ENCODE results near the gene ZNF628. TPM values are rescaled to one million over a fixed set of nuclear protein-coding genes. Genes with fewer than 3 reads are reported as not detected.

Gene ZNF628
- total and polyA plus RNA-seq, 2 of the 4 experiments (the other 2 are of a cell fraction), result 0.18 to 1.9 TPM

Other genes starting within 250 kb of the ZNF628 start
- 0.18 and 0.28 TPM in 2 replicates for gene TMEM86B, start 247.9 kb upstream of the ZNF628 start, total RNA-seq (2012; rRNA removed)
- gene TMEM86B, start 247.9 kb upstream of the ZNF628 start, polyA plus RNA-seq (2012; rRNA removed), result 2.4 TPM in 2 replicates
- 19.9 and 20.0 TPM in 2 replicates for gene PPP6R1, start 217.6 kb upstream of the ZNF628 start, total RNA-seq (2012; rRNA removed)
- 50.1 and 50.2 TPM in 2 replicates for gene PPP6R1, start 217.6 kb upstream of the ZNF628 start, polyA plus RNA-seq (2012; rRNA removed)
- 19.7 and 21.0 TPM in 2 replicates for gene HSPBP1, start 196.5 kb upstream of the ZNF628 start, total RNA-seq (2012; rRNA removed)
- gene HSPBP1, start 196.5 kb upstream of the ZNF628 start, polyA plus RNA-seq (2012; rRNA removed), result 43.2 and 52.5 TPM in 2 replicates
- 1.9 and 2.5 TPM in 2 replicates for gene BRSK1, start 192.6 kb upstream of the ZNF628 start, total RNA-seq (2012; rRNA removed)
- gene BRSK1, start 192.6 kb upstream of the ZNF628 start, polyA plus RNA-seq (2012; rRNA removed), result 22.3 and 31.1 TPM in 2 replicates
- gene TMEM150B, start 151.3 kb upstream of the ZNF628 start, total RNA-seq (2012; rRNA removed), result not detected in 2 replicates
- not detected in 2 replicates for gene TMEM150B, start 151.3 kb upstream of the ZNF628 start, polyA plus RNA-seq (2012; rRNA removed)
- 1.8 and 1.9 TPM in 2 replicates for gene KMT5C, start 136.7 kb upstream of the ZNF628 start, total RNA-seq (2012; rRNA removed)
- 5.9 and 6.9 TPM in 2 replicates for gene KMT5C, start 136.7 kb upstream of the ZNF628 start, polyA plus RNA-seq (2012; rRNA removed)
- gene COX6B2, start 121.9 kb upstream of the ZNF628 start, total RNA-seq (2012; rRNA removed), result not detected in 2 replicates
- 0.19 and 0.39 TPM in 2 replicates for gene COX6B2, start 121.9 kb upstream of the ZNF628 start, polyA plus RNA-seq (2012; rRNA removed)
- gene GARIN5B, start 113.4 kb upstream of the ZNF628 start, total RNA-seq (2012; rRNA removed), result not detected in 2 replicates
- not detected in 2 replicates for gene GARIN5B, start 113.4 kb upstream of the ZNF628 start, polyA plus RNA-seq (2012; rRNA removed)
- gene IL11, start 106.2 kb upstream of the ZNF628 start, total RNA-seq (2012; rRNA removed), result 14.3 and 15.6 TPM in 2 replicates
- gene IL11, start 106.2 kb upstream of the ZNF628 start, polyA plus RNA-seq (2012; rRNA removed), result 33.6 and 38.9 TPM in 2 replicates
- not detected in 2 replicates for gene TMEM190, start 99.8 kb upstream of the ZNF628 start, total RNA-seq (2012; rRNA removed)
- gene TMEM190, start 99.8 kb upstream of the ZNF628 start, polyA plus RNA-seq (2012; rRNA removed), result 1.4 and 1.6 TPM in 2 replicates
- gene TMEM238, start 92.3 kb upstream of the ZNF628 start, total RNA-seq (2012; rRNA removed), result not detected in 2 replicates
- not detected in 2 replicates for gene TMEM238, start 92.3 kb upstream of the ZNF628 start, polyA plus RNA-seq (2012; rRNA removed)
- 386 and 998 TPM in 2 replicates for gene RPL28, start 90.7 kb upstream of the ZNF628 start, total RNA-seq (2012; rRNA removed)
- 1,428 and 1,693 TPM in 2 replicates for gene RPL28, start 90.7 kb upstream of the ZNF628 start, polyA plus RNA-seq (2012; rRNA removed)
- gene UBE2S, start 68.8 kb upstream of the ZNF628 start, total RNA-seq (2012; rRNA removed), result 69.5 and 74.4 TPM in 2 replicates
- 104 and 177 TPM in 2 replicates for gene UBE2S, start 68.8 kb upstream of the ZNF628 start, polyA plus RNA-seq (2012; rRNA removed)
- not detected in 2 replicates for gene SHISA7, start 33.3 kb upstream of the ZNF628 start, total RNA-seq (2012; rRNA removed)
- gene SHISA7, start 33.3 kb upstream of the ZNF628 start, polyA plus RNA-seq (2012; rRNA removed), result 0.03 TPM in 1 of 2 replicates, not detected in the other
- gene ISOC2, start 15.0 kb upstream of the ZNF628 start, total RNA-seq (2012; rRNA removed), result 46.7 and 56.1 TPM in 2 replicates
- 82.1 and 119 TPM in 2 replicates for gene ISOC2, start 15.0 kb upstream of the ZNF628 start, polyA plus RNA-seq (2012; rRNA removed)
- gene C19orf85, start 11.9 kb upstream of the ZNF628 start, total RNA-seq (2012; rRNA removed), result not detected in 2 replicates
- gene C19orf85, start 11.9 kb upstream of the ZNF628 start, polyA plus RNA-seq (2012; rRNA removed), result not detected in 2 replicates
- gene NAT14, start 8.6 kb downstream of the ZNF628 start, total RNA-seq (2012; rRNA removed), result 4.3 and 7.2 TPM in 2 replicates
- gene NAT14, start 8.6 kb downstream of the ZNF628 start, polyA plus RNA-seq (2012; rRNA removed), result 40.9 and 41.2 TPM in 2 replicates
- 1.4 and 1.7 TPM in 2 replicates for gene SSC5D, start 11.8 kb downstream of the ZNF628 start, total RNA-seq (2012; rRNA removed)
- 14.1 and 19.1 TPM in 2 replicates for gene SSC5D, start 11.8 kb downstream of the ZNF628 start, polyA plus RNA-seq (2012; rRNA removed)
- gene SBK2, start 60.5 kb downstream of the ZNF628 start, total RNA-seq (2012; rRNA removed), result not detected in 2 replicates
- 0.30 and 0.48 TPM in 2 replicates for gene SBK2, start 60.5 kb downstream of the ZNF628 start, polyA plus RNA-seq (2012; rRNA removed)
- gene SBK3, start 68.9 kb downstream of the ZNF628 start, total RNA-seq (2012; rRNA removed), result 0.18 TPM in 1 of 2 replicates, not detected in the other
- 0.05 and 0.16 TPM in 2 replicates for gene SBK3, start 68.9 kb downstream of the ZNF628 start, polyA plus RNA-seq (2012; rRNA removed)
- 0.54 and 0.83 TPM in 2 replicates for gene ZNF579, start 104.2 kb downstream of the ZNF628 start, total RNA-seq (2012; rRNA removed)
- 9.0 and 10.7 TPM in 2 replicates for gene ZNF579, start 104.2 kb downstream of the ZNF628 start, polyA plus RNA-seq (2012; rRNA removed)
- gene FIZ1, start 122.9 kb downstream of the ZNF628 start, total RNA-seq (2012; rRNA removed), result 0.83 and 1.3 TPM in 2 replicates
- gene FIZ1, start 122.9 kb downstream of the ZNF628 start, polyA plus RNA-seq (2012; rRNA removed), result 5.5 and 5.9 TPM in 2 replicates
- gene ZNF524, start 123.7 kb downstream of the ZNF628 start, total RNA-seq (2012; rRNA removed), result 2.3 and 2.8 TPM in 2 replicates
- gene ZNF524, start 123.7 kb downstream of the ZNF628 start, polyA plus RNA-seq (2012; rRNA removed), result 6.6 and 8.0 TPM in 2 replicates
- gene ZNF865, start 129.0 kb downstream of the ZNF628 start, total RNA-seq (2012; rRNA removed), result under 0.01 TPM in 2 replicates
- 4.6 and 6.3 TPM in 2 replicates for gene ZNF865, start 129.0 kb downstream of the ZNF628 start, polyA plus RNA-seq (2012; rRNA removed)
- gene ZNF784, start 147.9 kb downstream of the ZNF628 start, total RNA-seq (2012; rRNA removed), result 2.5 TPM in 2 replicates
- 3.7 and 4.1 TPM in 2 replicates for gene ZNF784, start 147.9 kb downstream of the ZNF628 start, polyA plus RNA-seq (2012; rRNA removed)
- gene ZNF580, start 164.4 kb downstream of the ZNF628 start, total RNA-seq (2012; rRNA removed), result 1.4 and 1.7 TPM in 2 replicates
- 36.9 and 44.4 TPM in 2 replicates for gene ZNF580, start 164.4 kb downstream of the ZNF628 start, polyA plus RNA-seq (2012; rRNA removed)
- 9.7 and 10.0 TPM in 2 replicates for gene ZNF581, start 167.0 kb downstream of the ZNF628 start, total RNA-seq (2012; rRNA removed)
- 21.9 and 24.5 TPM in 2 replicates for gene ZNF581, start 167.0 kb downstream of the ZNF628 start, polyA plus RNA-seq (2012; rRNA removed)
- gene CCDC106, start 171.6 kb downstream of the ZNF628 start, total RNA-seq (2012; rRNA removed), result 2.2 and 2.3 TPM in 2 replicates
- 13.6 and 15.0 TPM in 2 replicates for gene CCDC106, start 171.6 kb downstream of the ZNF628 start, polyA plus RNA-seq (2012; rRNA removed)
- 96.1 and 120 TPM in 2 replicates for gene U2AF2, start 178.4 kb downstream of the ZNF628 start, total RNA-seq (2012; rRNA removed)
- gene U2AF2, start 178.4 kb downstream of the ZNF628 start, polyA plus RNA-seq (2012; rRNA removed), result 260 and 303 TPM in 2 replicates
- gene EPN1, start 198.6 kb downstream of the ZNF628 start, total RNA-seq (2012; rRNA removed), result 19.0 and 21.9 TPM in 2 replicates
- gene EPN1, start 198.6 kb downstream of the ZNF628 start, polyA plus RNA-seq (2012; rRNA removed), result 122 and 127 TPM in 2 replicates